ENCODE results near the gene CST7.
"Not testable (repeated sequence)": the region's sequence is repeated elsewhere in the genome, so short reads cannot be mapped to it uniquely, and the experiment has no call there.

The CST7 gene

DNA sequence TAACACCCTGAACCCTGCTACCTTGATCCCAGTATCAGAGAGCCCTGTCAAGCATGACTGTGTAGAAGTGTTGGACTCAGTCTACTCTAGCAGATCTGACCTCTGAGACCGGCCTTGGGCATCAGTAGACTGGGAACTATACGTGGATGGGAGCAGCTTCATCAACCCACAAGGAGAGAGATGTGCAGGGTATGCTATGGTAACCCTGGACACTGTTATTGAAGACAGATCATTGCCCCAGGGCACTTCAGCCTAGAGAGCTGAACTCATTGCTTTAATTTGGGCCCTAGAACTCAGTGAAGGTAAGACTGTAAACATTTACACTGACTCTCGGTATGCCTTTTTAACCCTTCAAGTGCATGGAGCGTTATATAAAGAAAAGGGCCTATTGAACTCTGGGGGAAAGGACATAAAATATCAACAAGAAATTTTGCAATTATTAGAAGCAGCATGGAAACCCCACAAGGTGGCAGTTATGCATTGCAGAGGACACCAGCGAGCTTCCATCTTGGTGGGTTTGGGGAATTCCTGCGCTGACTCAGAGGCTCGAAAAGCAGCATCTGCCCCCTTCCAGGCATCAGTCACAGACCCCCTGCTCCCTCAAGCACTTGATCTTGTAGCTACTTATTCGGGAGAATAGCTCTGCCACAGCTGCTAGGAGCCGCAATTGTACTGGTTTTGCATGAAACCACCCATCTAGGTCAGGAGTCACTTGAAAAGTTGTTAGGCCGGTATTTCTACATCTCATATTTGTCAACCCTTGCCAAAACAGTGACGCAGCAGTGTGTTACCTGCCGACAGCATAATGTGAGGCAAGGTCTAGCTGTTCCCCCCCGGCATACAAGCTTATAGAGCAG is 19.0 kb upstream of the CST7 start:
- not testable (repeated sequence) for H3K9me3 ChIP-seq (ENCODE audit: control insufficient read depth, insufficient read depth, low read length); H3K4me1 ChIP-seq (ENCODE audit: control insufficient read depth, insufficient read depth, low read length); H3K4me3 ChIP-seq (ENCODE audit: low read length); H3K36me3 ChIP-seq (ENCODE audit: control insufficient read depth, insufficient read depth, low read length); H3K27me3 ChIP-seq (ENCODE audit: control insufficient read depth, insufficient read depth, low read length); H3K27ac ChIP-seq (ENCODE audit: low read length); DNase-seq (ENCODE audit: low read depth, low spot score)
- no CpG with 5 or more reads among the region's 13 CpGs for WGBS (ENCODE audit: insufficient coverage, insufficient read length)

GRCh38 chr20:24930724-24931688 is 18.1 kb upstream of the CST7 start:
- not testable (repeated sequence) for H3K36me3 ChIP-seq (ENCODE audit: control insufficient read depth, insufficient read depth, low read length); H3K4me3 ChIP-seq (ENCODE audit: low read length); H3K27ac ChIP-seq (ENCODE audit: low read length); DNase-seq (ENCODE audit: low read depth, low spot score); H3K9me3 ChIP-seq (ENCODE audit: control insufficient read depth, insufficient read depth, low read length); H3K4me1 ChIP-seq (ENCODE audit: control insufficient read depth, insufficient read depth, low read length); H3K27me3 ChIP-seq (ENCODE audit: control insufficient read depth, insufficient read depth, low read length)
- WGBS (ENCODE audit: insufficient coverage, insufficient read length) = no CpG with 5 or more reads among the region's 15 CpGs

DNA sequence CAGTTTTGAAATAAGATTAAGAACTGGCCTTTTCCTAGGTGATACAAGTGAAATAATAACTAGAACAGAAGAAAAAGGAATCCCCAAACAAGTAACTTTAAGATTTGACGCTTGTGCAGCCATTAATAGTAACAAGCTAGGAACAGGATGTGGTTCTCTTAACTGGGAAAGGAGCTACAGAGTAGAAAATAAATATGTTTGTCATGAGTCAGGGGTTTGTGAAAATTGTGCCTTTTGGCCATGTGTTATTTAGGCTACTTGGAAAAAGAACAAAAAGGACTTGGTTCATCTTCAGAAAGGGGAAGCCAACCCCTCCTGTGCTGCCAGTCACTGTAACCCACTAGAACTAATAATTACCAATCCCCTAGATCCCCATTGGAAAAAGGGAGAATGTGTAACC is 17.2 kb upstream of the CST7 start:
- not testable (repeated sequence) for H3K9me3 ChIP-seq (ENCODE audit: control insufficient read depth, insufficient read depth, low read length); H3K4me3 ChIP-seq (ENCODE audit: low read length); H3K27me3 ChIP-seq (ENCODE audit: control insufficient read depth, insufficient read depth, low read length); H3K27ac ChIP-seq (ENCODE audit: low read length); H3K36me3 ChIP-seq (ENCODE audit: control insufficient read depth, insufficient read depth, low read length); H3K4me1 ChIP-seq (ENCODE audit: control insufficient read depth, insufficient read depth, low read length); DNase-seq (ENCODE audit: low read depth, low spot score)
- WGBS (ENCODE audit: insufficient coverage, insufficient read length) = no CpG with 5 or more reads among the region's 1 CpG

DNA sequence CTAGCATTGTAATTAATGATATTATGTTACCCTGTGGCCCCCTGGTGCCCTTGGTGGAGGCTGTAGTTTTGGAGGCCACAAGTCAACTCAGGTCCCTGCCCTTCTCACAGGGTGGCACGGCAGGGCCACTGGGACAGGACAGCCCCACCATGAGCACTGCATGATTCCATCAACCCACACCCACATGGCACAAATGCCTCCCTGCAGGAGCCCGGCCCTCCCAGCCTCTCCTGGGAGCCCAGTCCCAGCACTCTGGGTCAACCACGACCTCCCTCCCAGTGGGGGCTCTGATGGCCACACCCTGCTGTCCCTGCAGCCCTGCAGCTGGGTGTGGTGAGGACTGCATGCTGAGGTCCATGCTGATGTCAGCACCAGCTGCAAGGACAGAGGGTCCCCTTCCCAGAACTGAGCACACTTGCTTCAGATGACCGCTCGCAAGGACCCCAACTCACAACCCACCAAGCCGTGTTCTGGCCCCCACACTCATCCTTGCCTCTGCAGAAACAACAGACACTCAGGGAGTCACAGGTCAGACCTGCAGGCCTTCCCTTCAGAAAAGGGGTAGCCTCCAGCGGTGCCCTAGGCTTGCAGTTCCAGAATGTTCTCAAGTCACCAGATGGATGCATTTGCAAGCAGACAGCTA is 15.7 kb upstream of the CST7 start:
- DNase-seq (ENCODE audit: low read depth, low spot score) = no peak
- no peaks in the 10 kb centered on the region for H3K27me3 ChIP-seq (ENCODE audit: control insufficient read depth, insufficient read depth, low read length)
- H3K4me1 ChIP-seq (ENCODE audit: control insufficient read depth, insufficient read depth, low read length) = no peaks in the 10 kb centered on the region
- H3K36me3 ChIP-seq (ENCODE audit: control insufficient read depth, insufficient read depth, low read length) = no peaks in the 10 kb centered on the region
- WGBS (ENCODE audit: insufficient coverage, insufficient read length) = no CpG with 5 or more reads among the region's 7 CpGs
- no peak overlapping the region for H3K4me3 ChIP-seq (ENCODE audit: low read length)
- H3K9me3 ChIP-seq (ENCODE audit: control insufficient read depth, insufficient read depth, low read length) = no peaks in the 10 kb centered on the region
- no peak overlapping the region for H3K27ac ChIP-seq (ENCODE audit: low read length)

DNA sequence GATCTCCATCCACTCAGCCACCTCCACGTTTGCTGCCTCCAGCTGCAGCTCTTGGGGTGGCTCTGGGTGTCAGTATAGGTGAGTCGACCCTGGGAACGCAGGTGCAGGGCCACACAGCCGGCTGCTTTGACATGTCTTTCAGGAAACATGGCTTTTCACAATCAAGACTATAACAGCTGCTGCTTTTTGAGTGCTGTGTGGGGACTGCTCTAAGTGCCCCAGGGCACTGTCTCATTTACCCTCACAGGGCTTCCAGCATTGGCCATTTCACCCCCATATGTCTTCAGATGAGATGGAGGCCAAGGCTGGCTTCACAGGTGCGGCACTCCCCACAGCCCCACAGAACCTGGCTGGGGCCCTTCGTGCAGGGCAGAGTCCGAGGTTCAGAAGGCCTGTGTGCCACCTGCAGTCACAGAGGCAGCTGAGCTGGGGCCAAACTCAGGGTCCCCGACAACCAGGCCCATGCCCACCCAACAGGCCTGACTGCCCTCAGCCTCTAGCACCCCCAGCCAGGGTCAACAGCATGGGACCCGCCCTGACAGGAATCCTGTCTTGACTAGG is 14.9 kb upstream of the CST7 start:
- no peak for DNase-seq (ENCODE audit: low read depth, low spot score)
- no peak overlapping the region for H3K4me3 ChIP-seq (ENCODE audit: low read length)
- no peaks in the 10 kb centered on the region for H3K27me3 ChIP-seq (ENCODE audit: control insufficient read depth, insufficient read depth, low read length)
- no peaks in the 10 kb centered on the region for H3K4me1 ChIP-seq (ENCODE audit: control insufficient read depth, insufficient read depth, low read length)
- H3K36me3 ChIP-seq (ENCODE audit: control insufficient read depth, insufficient read depth, low read length) = no peaks in the 10 kb centered on the region
- H3K27ac ChIP-seq (ENCODE audit: low read length) = no peak overlapping the region
- no CpG with 5 or more reads among the region's 9 CpGs for WGBS (ENCODE audit: insufficient coverage, insufficient read length)
- H3K9me3 ChIP-seq (ENCODE audit: control insufficient read depth, insufficient read depth, low read length) = no peaks in the 10 kb centered on the region

DNA sequence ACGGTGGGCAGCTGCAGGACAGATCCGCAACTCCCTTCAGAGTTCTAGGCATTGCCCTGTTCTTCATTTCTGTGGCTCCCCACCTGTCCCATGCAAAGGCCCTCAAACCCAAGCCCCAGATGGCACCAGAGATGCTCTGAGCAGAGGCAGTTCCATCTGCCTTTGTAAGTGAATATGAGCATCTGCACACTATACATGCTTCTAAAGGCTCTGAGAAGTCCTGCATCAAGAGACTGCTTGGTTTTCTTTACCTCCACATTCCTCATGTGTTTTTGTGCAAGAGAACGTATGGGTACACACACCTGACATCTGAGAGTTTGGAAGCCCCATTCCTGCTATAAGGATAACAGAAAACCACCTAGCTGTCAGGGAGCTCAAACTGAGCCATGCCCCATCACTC is 14.4 kb upstream of the CST7 start:
- H3K36me3 ChIP-seq (ENCODE audit: control insufficient read depth, insufficient read depth, low read length) = no peaks in the 10 kb centered on the region
- WGBS (ENCODE audit: insufficient coverage, insufficient read length) = no CpG with 5 or more reads among the region's 3 CpGs
- no peak overlapping the region for H3K27ac ChIP-seq (ENCODE audit: low read length)
- no peaks in the 10 kb centered on the region for H3K9me3 ChIP-seq (ENCODE audit: control insufficient read depth, insufficient read depth, low read length)
- no peak overlapping the region for H3K4me3 ChIP-seq (ENCODE audit: low read length)
- no peaks in the 10 kb centered on the region for H3K27me3 ChIP-seq (ENCODE audit: control insufficient read depth, insufficient read depth, low read length)
- H3K4me1 ChIP-seq (ENCODE audit: control insufficient read depth, insufficient read depth, low read length) = no peaks in the 10 kb centered on the region
- no peak for DNase-seq (ENCODE audit: low read depth, low spot score)

DNA sequence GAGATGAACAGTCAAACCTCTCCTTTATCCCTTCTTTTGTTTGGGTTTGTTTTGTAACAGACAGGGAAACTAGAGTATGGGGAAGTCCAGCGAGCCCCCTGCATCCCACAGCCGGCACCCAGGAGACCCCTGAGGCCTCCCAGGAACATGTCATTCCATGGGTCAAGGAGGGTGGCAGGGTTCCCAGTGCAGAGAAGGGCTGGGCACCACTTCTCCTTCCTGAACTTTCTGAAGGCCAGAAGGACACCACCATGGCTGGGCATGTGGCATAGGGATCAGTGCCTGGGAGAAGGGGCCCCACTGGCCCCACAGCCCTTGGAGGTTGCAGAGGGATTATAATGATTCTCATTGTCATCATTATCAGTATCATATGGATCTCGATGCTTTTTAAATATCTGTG is 13.9 kb upstream of the CST7 start:
- Histone ChIP-seq H3K27me3 (ENCODE audit: control insufficient read depth, insufficient read depth, low read length) (no peaks in the 10 kb centered on the region), H3K36me3 (ENCODE audit: control insufficient read depth, insufficient read depth, low read length) (no peaks in the 10 kb centered on the region), H3K4me3 (ENCODE audit: low read length) (no peak overlapping the region), H3K9me3 (ENCODE audit: control insufficient read depth, insufficient read depth, low read length) (no peaks in the 10 kb centered on the region), H3K4me1 (ENCODE audit: control insufficient read depth, insufficient read depth, low read length) (no peaks in the 10 kb centered on the region), H3K27ac (ENCODE audit: low read length) (no peak overlapping the region)
- no CpG with 5 or more reads among the region's 3 CpGs for WGBS (ENCODE audit: insufficient coverage, insufficient read length)
- DNase-seq (ENCODE audit: low read depth, low spot score) = no peak

GRCh38 chr20:24935766-24936525 is 13.1 kb upstream of the CST7 start:
- DNase-seq (ENCODE audit: low read depth, low spot score) = no peak
- no CpG with 5 or more reads among the region's 4 CpGs for whole genome bisulfite sequencing (ENCODE audit: insufficient coverage, insufficient read length)

DNA sequence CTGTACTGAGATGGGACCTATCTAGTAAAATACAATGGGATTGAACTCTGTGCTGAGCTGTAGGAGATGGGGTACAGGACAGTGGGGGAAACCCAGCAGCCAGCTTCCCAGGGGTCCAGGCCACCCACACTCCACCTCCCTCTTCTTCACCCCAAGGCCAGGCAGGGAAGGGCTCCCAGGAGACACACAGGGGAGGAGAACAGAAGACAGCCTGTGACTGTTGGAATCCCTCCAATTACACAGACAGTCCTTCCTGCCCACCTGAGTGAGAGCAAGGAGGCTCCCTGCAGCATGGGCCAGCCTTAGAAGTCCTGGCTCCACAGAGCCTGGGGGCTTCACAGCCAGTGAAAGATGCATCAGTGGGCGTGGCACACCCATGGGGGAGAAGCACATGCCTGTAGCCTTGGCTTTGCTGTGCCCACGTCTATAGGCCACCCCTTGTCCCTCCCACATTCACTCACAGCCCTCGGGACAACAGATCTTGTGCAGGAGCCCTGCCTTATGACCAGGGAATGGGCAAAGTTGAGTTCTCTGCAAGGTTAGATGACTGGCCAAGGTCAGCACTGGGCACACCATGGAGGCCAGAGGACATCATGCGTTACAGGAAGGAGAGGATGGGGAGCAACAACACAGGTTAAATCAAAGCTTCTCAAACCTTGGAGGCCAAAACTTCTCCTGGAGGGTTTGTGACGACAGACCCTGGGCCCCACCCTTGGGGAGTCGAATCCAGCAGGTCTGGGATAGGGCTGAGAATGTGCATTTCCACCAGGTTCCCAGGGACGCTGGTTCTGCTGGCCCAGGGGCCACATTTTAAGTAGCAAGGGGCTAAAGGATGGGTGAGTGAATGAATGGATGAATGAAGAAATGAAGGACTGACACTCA is 12.3 kb upstream of the CST7 start:
- WGBS (ENCODE audit: insufficient coverage, insufficient read length) = no CpG with 5 or more reads among the region's 7 CpGs
- Histone ChIP-seq H3K36me3 (ENCODE audit: control insufficient read depth, insufficient read depth, low read length) (no peaks in the 10 kb centered on the region), H3K4me1 (ENCODE audit: control insufficient read depth, insufficient read depth, low read length) (no peaks in the 10 kb centered on the region), H3K9me3 (ENCODE audit: control insufficient read depth, insufficient read depth, low read length) (no peaks in the 10 kb centered on the region), H3K27ac (ENCODE audit: low read length) (no peak overlapping the region), H3K27me3 (ENCODE audit: control insufficient read depth, insufficient read depth, low read length) (no peaks in the 10 kb centered on the region), H3K4me3 (ENCODE audit: low read length) (no peak overlapping the region)
- no peak for DNase-seq (ENCODE audit: low read depth, low spot score)

More at GRCh38 chr20:24935766-24936525, 13.1 kb upstream of the CST7 start:
- no peaks in the 10 kb centered on the region for H3K4me1 ChIP-seq (ENCODE audit: control insufficient read depth, insufficient read depth, low read length)
- H3K9me3 ChIP-seq (ENCODE audit: control insufficient read depth, insufficient read depth, low read length) = no peaks in the 10 kb centered on the region
- H3K27me3 ChIP-seq (ENCODE audit: control insufficient read depth, insufficient read depth, low read length) = no peaks in the 10 kb centered on the region
- no peak overlapping the region for H3K4me3 ChIP-seq (ENCODE audit: low read length)
- no peaks in the 10 kb centered on the region for H3K36me3 ChIP-seq (ENCODE audit: control insufficient read depth, insufficient read depth, low read length)
- H3K27ac ChIP-seq (ENCODE audit: low read length) = no peak overlapping the region
